HG02884 (cell line): ENCODE results near the gene CABCOCO1.

Experiments used
- ATAC-seq: cut with Tn5 transposase; IDR thresholded peaks from one replicate; pipeline ENCODE4 v1.9.1; 2021; ENCODE audit warnings: mild to moderate bottlenecking, moderate library complexity; ENCODE audit not compliant: unreplicated experiment

Gene CABCOCO1

DNA sequence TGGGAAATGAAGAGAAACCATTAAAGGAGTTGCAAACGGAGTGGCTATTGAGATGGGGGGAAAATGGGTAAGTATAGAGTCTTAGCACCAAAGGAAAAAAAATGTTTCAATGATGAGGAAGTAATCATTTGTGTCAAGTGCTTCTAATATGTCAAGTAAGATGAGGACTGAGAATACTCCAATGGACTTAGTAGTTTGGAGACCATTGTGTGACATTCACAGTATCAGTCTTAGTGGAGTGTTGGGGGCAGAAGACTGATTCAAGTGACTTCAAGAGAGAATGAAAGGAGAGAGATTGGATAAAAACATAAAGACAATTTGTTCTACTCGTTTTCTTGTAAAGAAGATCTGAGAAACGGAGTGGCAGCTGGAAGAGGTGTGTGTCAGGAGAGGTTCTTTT is 150.2 kb downstream of the CABCOCO1 start:
- ATAC-seq = no peak

DNA sequence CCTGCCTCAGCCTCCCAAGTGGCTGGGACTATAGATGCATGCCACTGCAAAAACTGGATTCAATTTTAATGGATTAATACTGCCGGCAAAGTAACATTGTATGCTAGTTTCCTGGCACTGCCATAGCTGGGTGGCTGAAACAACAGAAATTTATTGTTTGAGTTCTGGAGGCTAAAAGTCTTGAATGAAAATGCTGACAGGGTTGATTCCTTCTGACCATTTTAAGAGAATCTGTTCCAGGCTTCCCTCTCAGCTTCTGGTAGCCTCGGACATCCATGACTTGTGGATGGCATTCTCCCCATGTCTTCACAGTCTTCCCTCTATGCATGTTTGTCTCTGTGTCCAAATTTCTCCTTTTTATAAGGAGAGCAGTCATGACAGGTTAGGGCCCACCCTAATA is 151.4 kb downstream of the CABCOCO1 start:
- no peak for ATAC-seq

DNA sequence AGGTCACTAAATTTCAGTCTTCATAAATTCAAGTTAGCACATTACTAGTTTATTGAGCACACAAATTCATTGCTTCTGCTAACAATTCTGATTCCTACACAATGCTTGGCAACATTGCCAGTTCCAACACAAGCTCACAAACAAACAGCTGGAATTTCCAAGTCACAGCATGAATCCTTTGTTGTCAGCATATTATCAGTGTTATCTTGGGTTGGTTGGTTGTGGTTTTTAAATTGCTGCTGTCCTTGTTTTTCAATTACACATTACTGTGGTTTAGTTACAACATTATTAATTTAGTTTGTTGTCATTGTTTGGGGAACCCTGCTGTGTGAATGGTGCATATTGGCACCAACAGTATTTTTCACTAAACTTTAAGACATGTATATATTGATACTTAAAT is 152.8 kb downstream of the CABCOCO1 start:
- ATAC-seq = no peak
